PC-9 (cell line): ENCODE measurements around the gene TRIP10. TPM values are rescaled to one million over a fixed set of nuclear protein-coding genes. Genes with fewer than 3 reads are reported as not detected.

Source experiments
- BruUV-seq: library from RNA; stranded (reverse); fragments of 400-500 nt; replicated peaks from 2 replicates; lab custom pipeline; 2021; lab: Mats Ljungman, UMichigan
- CTCF ChIA-PET: fragments of 300-600 bp; sonication (Branson Sonifier 250); formaldehyde crosslinking; loops from one replicate; lab custom pipeline; 2022; ENCODE audit warnings: antibody characterized with exemption; lab: Charles Lee
- POLR2A ChIA-PET: fragments of 300-600 bp; sonication (Branson Sonifier 250); formaldehyde crosslinking; loops from one replicate; lab custom pipeline; 2022; ENCODE audit warnings: antibody characterized with exemption; ENCODE audit not compliant: unreplicated experiment; lab: Charles Lee
- DNase-seq, 2 experiments: peaks; one replicate each; pipeline versions ENCODE4 v3.0.0 to v3.0.0-alpha.2; 2015 to 2022; ENCODE audit warnings: mixed read lengths in 1 of 2
- H2AFZ ChIP-seq: fragments of 200-600 bp; sonication (generic); 2 replicates; pipeline ENCODE4 v1.8.1; 2017; ENCODE audit warnings: antibody characterized with exemption
- H3F3A ChIP-seq: fragments of 200-600 bp; sonication (generic); 2 replicates; pipeline ENCODE4 v1.8.1; 2017; ENCODE audit warnings: antibody characterized with exemption, mild to moderate bottlenecking, low read depth; ENCODE audit not compliant: insufficient read depth
- H3K27ac ChIP-seq: fragments of 200-600 bp; sonication (generic); 2 replicates; pipeline ENCODE4 v1.6.1; 2016; ENCODE audit warnings: mixed run types
- H3K27me3 ChIP-seq: fragments of 200-600 bp; sonication (generic); 2 replicates; pipeline ENCODE4 v1.6.1; 2016; ENCODE audit warnings: low read depth, mixed run types; ENCODE audit not compliant: insufficient read depth
- H3K36me3 ChIP-seq: fragments of 200-600 bp; sonication (generic); 2 replicates; pipeline ENCODE4 v1.6.1; 2016; ENCODE audit warnings: low read depth, mixed run types
- H3K4me1 ChIP-seq: fragments of 200-600 bp; sonication (generic); replicated peaks from 2 replicates; pipeline ENCODE4 v1.6.1; 2016; ENCODE audit warnings: mixed run types; ENCODE audit not compliant: insufficient read depth
- H3K4me2 ChIP-seq: fragments of 200-600 bp; sonication (generic); 2 replicates; pipeline ENCODE4 v1.6.1; 2017; ENCODE audit warnings: mixed run types
- H3K4me3 ChIP-seq: fragments of 200-600 bp; sonication (generic); 2 replicates; pipeline ENCODE4 v1.6.1; 2016; ENCODE audit warnings: mixed run types
- H3K79me2 ChIP-seq: fragments of 200-600 bp; sonication (generic); 2 replicates; pipeline ENCODE4 v1.6.1; 2017; ENCODE audit warnings: low read depth, mixed run types
- H3K9me2 ChIP-seq: fragments of 200-600 bp; sonication (generic); 2 replicates; pipeline ENCODE4 v1.8.1; 2017; ENCODE audit warnings: mild to moderate bottlenecking; ENCODE audit not compliant: insufficient read depth
- H3K9me3 ChIP-seq: fragments of 200-600 bp; sonication (generic); 2 replicates; pipeline ENCODE4 v1.8.1; 2016; ENCODE audit warnings: low read depth; ENCODE audit not compliant: insufficient read depth
- H4K20me1 ChIP-seq: fragments of 200-600 bp; sonication (generic); 2 replicates; pipeline ENCODE4 v1.8.1; 2017; ENCODE audit not compliant: insufficient read depth
- CTCF ChIP-seq: fragments of 200-600 bp; sonication (generic); conservative IDR thresholded peaks from 2 replicates; pipeline ENCODE4 v1.6.1; 2017; ENCODE audit warnings: mixed run types, antibody characterized with exemption, mild to moderate bottlenecking, moderate library complexity
- EZH2 ChIP-seq: fragments of 200-600 bp; sonication (generic); IDR thresholded peaks from 2 replicates; pipeline ENCODE4 v1.8.0; 2017; ENCODE audit warnings: antibody characterized with exemption, low read depth
- intact Hi-C: fragments of 100-400 bp; cut with micrococcal nuclease; formaldehyde crosslinking; loops from one replicate; pipeline ENCODE4 v1.10.0; 2022; ENCODE audit not compliant: unreplicated experiment
- total RNA-seq: library from RNA; stranded (reverse); gene quantifications from 2 replicates; pipeline ENCODE4 v1.2.3, GENCODE V29; 2021

The TRIP10 gene
- total RNA-seq, 1 experiment from 2014 or later: 84.3 TPM

DNA sequence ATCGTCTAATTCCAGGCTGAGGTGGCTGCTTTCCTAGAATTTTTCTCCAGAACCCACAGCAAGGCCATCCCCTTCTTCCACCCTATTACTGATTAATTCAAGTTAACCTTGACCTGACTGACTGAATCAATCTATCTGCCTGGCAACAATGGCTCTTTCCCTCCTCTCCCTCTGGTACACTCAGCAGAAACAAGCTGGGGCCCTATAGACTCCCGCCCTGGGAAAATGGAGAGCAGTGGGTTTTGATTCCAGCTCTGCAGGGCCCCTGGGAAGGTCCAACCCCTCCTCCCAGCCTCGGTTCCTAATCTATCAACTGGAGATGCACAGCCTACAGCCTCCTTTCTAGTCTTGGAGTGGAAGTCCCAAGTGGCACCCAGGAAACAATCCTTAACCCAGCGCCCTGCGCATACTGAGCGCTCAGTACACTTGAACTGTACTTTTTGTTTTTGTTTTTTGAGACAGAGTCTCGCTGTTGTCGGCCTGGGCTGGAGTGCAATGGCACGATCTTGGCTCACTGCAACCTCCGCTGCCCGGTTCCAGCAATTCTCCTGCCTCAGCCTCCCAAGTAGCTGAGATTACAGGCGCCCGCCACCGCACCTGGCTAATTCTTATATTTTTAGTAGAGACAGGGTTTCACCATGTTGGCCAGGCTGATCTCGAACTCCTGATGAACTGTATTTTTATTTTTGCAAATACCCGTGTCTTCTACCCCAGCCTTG lies 13.8 kb upstream of the TRIP10 start:
- ChIA-PET POLR2A (no interaction called here), CTCF (no interaction called here)
- H3K27me3 ChIP-seq: no peaks in the 10 kb centered on the region
- no peak overlapping the region for H3K4me2 ChIP-seq
- H3K36me3 ChIP-seq: no peaks in the 10 kb centered on the region
- TF ChIP-seq EZH2 (no peak), CTCF (no peak)
- H3K27ac ChIP-seq: no peak overlapping the region
- no peak overlapping the region for H2AFZ ChIP-seq
- intact Hi-C loops: no loop called here
- no peak for DNase-seq
- H3K9me3 ChIP-seq: no peaks in the 10 kb centered on the region
- H3K4me3 ChIP-seq: no peak overlapping the region
- H4K20me1 ChIP-seq: no peaks in the 10 kb centered on the region
- no TSS peak for BruUV-seq
- no peaks in the 10 kb centered on the region for H3K9me2 ChIP-seq
- peaks cover 32% of the 10 kb centered on the region for H3K4me1 ChIP-seq
- no peaks in the 10 kb centered on the region for H3K79me2 ChIP-seq
- peaks cover 22% of the 10 kb centered on the region for H3F3A ChIP-seq

GRCh38 chr19:6728346-6728745 lies 11.1 kb upstream of the TRIP10 start:
- CTCF ChIA-PET: no interaction called here
- no peak for DNase-seq
- POLR2A ChIA-PET: no interaction called here
- BruUV-seq: no TSS peak
- no peak for TF ChIP-seq CTCF
- no peak for TF ChIP-seq EZH2
- Histone ChIP-seq H3K27ac (no peak overlapping the region), H3K4me2 (no peak overlapping the region), H3K79me2 (no peaks in the 10 kb centered on the region), H3K9me3 (no peaks in the 10 kb centered on the region), H3K4me3 (no peak overlapping the region), H4K20me1 (no peaks in the 10 kb centered on the region), H3K27me3 (no peaks in the 10 kb centered on the region), H2AFZ (no peak overlapping the region), H3F3A (peaks cover 6% of the 10 kb centered on the region; the same call in 1 of the 2 replicates), H3K9me2 (no peaks in the 10 kb centered on the region), H3K36me3 (no peaks in the 10 kb centered on the region), H3K4me1 (peaks cover 5% of the 10 kb centered on the region)
- intact Hi-C loops: no loop called here

DNA sequence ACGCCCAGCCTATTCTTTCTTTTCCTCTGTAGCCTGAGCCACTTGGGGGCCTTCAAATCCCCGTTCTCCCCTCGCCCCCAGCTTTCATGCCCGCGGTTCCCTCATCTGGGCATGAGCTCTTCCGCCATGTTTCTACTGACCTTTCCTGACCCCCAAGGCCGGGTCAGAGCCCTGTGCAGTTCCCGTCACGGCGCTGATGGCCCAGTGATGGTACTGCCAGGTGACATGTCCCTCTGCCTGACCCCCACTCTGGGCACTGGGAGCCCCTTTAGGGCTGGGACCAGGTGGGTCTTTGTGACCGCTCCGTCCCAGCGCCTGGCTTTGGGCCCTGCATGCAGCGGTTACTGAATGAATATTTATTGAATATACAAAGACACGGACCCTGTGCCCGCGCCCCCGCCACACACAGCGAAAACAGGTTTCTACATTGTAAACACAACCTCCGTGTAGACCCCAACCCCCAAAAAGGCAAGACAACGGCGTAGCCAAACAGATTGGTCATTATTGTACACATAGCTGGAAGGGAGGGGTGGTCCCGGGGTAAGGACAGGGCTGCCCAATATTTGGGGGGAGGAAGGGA lies 9.8 kb upstream of the TRIP10 start:
- Histone ChIP-seq H3K4me3 (no peak overlapping the region), H3K4me2 (no peak overlapping the region), H3K36me3 (no peaks in the 10 kb centered on the region), H3F3A (no peaks in the 10 kb centered on the region), H4K20me1 (no peaks in the 10 kb centered on the region), H3K9me2 (no peaks in the 10 kb centered on the region), H3K27ac (no peak overlapping the region), H3K27me3 (no peaks in the 10 kb centered on the region), H2AFZ (no peak overlapping the region), H3K4me1 (no peaks in the 10 kb centered on the region), H3K9me3 (no peaks in the 10 kb centered on the region), H3K79me2 (no peaks in the 10 kb centered on the region)
- BruUV-seq: no TSS peak
- TF ChIP-seq EZH2 (no peak), CTCF (no peak)
- no peak for DNase-seq
- intact Hi-C loops: no loop called here
- CTCF ChIA-PET: no interaction called here
- POLR2A ChIA-PET: no interaction called here
